GM06990 (cell line): ENCODE data around the gene HOXA3.

ENCODE experiments used
- DNase-seq: peaks from one replicate; pipeline ENCODE4 v3.0.0-alpha.2; 2011; ENCODE audit not compliant: insufficient read length; ENCODE audit errors: extremely low read depth
- H3K27me3 ChIP-seq: replicated peaks from 2 replicates; pipeline ENCODE4 v1.6.0; 2011; ENCODE audit warnings: low read length; ENCODE audit not compliant: control insufficient read depth, insufficient read depth
- H3K36me3 ChIP-seq: 2 replicates; pipeline ENCODE4 v1.5.1; 2011; ENCODE audit warnings: low read length; ENCODE audit not compliant: control insufficient read depth, insufficient read depth
- H3K4me3 ChIP-seq: replicated peaks from 2 replicates; pipeline ENCODE4 v1.5.1; 2011; ENCODE audit warnings: low read depth, mild to moderate bottlenecking, control low read depth, low read length
- TF ChIP-seq, protein P1 (sequence below): IDR thresholded peaks from 2 replicates; pipeline ENCODE4 v1.5.1; 2011; ENCODE audit warnings: low read length, control low read depth, mild to moderate bottlenecking, inconsistent platforms; ENCODE audit not compliant: insufficient read depth, poor library complexity, severe bottlenecking

The HOXA3 gene

DNA sequence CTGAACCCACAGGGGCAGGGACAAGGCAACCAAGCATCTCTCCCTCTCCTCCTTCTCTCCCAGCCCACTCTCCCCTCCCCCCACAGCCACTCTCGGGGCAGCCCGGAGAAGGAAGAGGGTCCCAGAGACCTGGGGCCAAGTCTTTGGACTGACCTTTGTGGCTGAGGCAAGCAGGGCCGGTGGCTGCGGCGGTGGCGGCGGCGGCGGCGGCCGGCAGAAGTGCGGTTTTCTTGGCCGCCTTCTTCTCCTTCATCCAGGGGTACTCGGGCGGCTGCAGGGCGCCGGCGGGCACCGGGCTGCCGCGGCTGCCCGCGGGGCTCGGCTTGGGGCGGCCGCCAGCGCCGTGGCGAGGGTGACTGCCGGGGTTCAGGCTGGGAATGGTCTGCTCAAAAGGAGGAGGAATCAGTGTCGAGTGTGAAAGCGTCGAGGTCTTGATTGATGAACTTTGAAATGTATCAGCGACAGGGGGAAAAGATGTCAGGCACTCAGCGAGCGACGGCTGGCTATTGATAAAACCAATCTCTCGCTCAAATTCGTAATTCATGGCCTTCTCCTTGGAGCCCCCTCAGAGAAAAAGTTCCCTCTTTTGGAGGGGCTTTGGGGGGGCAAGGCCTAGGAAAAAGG lies 50.3 kb downstream of the HOXA3 start:
- TF ChIP-seq, protein P1, sequence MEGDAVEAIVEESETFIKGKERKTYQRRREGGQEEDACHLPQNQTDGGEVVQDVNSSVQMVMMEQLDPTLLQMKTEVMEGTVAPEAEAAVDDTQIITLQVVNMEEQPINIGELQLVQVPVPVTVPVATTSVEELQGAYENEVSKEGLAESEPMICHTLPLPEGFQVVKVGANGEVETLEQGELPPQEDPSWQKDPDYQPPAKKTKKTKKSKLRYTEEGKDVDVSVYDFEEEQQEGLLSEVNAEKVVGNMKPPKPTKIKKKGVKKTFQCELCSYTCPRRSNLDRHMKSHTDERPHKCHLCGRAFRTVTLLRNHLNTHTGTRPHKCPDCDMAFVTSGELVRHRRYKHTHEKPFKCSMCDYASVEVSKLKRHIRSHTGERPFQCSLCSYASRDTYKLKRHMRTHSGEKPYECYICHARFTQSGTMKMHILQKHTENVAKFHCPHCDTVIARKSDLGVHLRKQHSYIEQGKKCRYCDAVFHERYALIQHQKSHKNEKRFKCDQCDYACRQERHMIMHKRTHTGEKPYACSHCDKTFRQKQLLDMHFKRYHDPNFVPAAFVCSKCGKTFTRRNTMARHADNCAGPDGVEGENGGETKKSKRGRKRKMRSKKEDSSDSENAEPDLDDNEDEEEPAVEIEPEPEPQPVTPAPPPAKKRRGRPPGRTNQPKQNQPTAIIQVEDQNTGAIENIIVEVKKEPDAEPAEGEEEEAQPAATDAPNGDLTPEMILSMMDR: no peak
- Histone ChIP-seq H3K4me3 (no peak overlapping the region), H3K27me3 (no peaks in the 10 kb centered on the region), H3K36me3 (no peaks in the 10 kb centered on the region)
- DNase-seq: no peak

DNA sequence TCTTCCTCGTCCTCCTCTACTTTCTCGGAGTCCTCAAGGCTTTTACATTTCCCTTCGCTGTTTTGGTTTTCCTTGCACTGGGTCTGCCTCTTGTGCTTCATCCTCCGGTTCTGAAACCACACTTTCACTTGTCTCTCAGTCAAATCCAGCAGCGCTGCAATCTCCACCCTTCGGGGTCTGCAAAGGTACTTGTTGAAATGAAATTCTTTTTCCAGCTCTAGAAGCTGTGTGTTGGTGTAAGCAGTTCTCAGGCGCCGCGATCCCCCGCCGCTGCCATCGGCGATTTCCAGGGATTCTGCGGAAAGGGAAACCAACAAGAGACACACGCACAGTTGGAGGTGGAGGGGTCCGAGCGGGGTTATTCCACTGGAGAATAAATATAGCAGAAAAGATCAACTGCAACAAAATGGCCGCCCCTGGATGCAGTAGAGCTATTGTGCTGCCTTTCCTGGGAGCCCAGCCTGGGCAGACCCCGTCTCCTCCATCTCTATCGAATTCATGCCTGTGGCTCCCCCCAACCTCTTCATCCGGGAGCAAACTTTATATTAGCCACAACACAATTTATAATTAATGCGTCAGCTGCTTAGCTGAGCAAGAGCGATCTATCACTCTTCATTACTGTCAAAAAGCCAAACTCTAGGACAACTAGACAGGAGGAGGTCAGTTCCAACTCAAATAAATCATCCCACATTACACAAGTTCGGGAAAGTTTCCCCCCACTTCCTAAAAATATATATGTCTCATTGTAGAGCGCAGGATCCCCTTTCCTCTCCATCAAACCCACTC lies 51.0 kb downstream of the HOXA3 start:
- H3K4me3 ChIP-seq: no peak overlapping the region
- TF ChIP-seq, protein P1: no peak
- DNase-seq: no peak
- H3K36me3 ChIP-seq: no peaks in the 10 kb centered on the region
- no peaks in the 10 kb centered on the region for H3K27me3 ChIP-seq

DNA sequence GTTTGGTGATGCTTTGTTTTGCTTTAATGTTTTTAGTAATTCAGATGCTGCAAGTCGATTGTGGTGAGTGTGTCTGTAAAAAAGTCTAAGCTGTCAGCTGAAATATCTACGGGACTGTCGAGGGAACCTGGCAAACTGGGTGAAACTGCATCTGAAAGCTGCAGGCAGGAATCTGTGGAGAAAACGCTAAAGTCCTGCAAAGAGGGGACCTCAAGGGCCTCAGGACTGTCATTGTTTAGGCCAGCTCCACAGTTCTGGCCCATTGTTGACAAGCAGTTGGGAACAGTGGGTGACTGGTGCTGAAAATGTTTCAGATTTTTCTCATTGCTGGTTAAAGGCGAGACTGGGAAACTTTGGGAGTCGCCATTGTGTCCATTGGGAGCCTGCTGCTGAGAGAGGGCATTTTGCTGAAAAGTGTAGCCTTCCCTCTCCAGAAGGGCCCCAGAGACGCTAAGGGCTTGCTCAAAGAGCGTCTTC lies 51.7 kb downstream of the HOXA3 start:
- Histone ChIP-seq H3K4me3 (no peak overlapping the region), H3K36me3 (no peaks in the 10 kb centered on the region), H3K27me3 (no peaks in the 10 kb centered on the region)
- TF ChIP-seq, protein P1: no peak
- DNase-seq: no peak

DNA sequence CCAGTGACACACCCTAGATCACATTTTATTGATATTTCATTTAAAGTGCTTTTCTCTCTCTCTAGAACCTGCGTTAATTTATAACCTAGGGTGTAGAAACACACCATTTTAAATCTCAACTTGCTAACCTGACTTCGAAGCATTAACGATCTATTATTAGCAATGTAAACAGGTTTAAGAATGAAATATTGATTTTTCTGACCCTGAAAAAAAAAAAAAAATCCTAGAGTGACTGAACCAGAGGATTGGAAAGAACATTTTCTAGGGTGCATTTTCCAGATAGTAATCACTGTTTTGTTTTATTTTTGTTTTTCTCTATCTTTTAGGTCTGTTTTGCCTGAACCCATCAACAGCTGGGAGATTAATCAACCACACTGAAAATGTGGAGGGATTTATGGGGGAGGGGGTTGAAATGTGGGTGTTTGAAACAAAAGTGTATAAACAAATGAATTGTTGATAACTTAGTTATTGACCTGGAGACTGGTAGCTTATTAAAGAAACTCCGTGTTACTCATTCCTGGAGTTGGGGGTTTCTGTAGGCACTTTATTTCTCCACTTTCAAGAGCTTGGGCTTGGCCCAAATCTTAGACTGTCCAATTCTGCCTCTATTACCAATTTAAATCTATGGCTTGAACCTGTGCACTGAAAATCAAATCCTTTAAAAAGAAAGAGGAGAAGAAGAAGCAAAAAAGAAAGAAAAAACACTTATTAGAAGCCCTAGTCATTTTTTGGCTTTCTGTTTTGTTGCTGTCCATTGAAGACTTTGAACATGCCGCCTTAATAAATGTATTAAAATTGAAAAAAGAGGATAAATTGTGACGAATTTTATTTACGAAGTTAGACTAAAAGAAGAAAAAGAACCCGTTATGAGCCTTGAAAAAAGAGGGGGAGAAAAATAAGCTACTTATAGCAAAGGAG lies 52.7 kb downstream of the HOXA3 start:
- Histone ChIP-seq H3K36me3 (no peaks in the 10 kb centered on the region), H3K4me3 (no peak overlapping the region), H3K27me3 (no peaks in the 10 kb centered on the region)
- DNase-seq: no peak
- TF ChIP-seq, protein P1: no peak

DNA sequence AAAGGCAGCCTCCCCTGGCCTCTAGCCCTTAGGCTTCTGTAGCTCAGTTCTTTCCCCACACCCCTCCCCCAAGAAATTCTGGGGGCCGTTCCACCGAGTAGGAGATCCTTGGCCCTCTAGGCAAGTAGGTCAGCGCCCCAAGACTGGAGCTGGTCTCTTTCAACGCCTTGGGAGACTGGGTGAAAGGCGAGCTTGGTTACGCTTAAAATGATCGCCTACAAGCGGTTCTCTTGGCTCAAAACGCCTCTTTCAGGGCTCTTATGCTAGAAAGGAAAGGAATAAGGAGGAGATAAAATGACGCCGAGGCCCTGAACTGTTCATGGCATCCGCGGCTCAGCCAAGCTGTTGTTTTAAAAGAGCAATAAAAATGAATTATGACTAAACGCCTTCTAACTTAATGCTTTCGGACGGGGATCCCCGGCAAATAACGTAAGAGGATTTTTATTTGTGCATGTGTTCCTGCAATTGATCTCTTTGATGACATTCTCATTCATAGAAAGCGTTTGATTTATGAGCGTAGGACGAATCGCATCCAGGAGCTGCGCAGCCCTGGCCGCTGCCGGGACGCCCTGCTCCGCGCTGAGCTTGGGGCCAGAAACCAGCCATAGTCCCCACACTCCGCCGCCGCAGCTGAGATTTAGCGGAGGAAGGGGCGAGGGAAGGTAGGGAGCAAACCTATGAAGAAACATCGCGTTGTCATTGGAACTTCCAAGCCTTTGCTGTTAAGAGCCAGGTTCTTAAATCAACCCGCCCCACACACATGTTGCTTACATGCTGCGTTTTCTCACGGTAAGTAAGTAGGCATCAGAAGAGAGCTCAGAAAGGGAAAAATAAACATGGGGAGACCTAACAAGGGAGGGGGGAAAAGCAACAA lies 53.6 kb downstream of the HOXA3 start:
- Histone ChIP-seq H3K36me3 (no peaks in the 10 kb centered on the region), H3K27me3 (no peaks in the 10 kb centered on the region), H3K4me3 (no peak overlapping the region)
- DNase-seq: no peak
- TF ChIP-seq, protein P1: no peak
